ENCODE data around the gene HIF1A. TPM values are rescaled to one million over a fixed set of nuclear protein-coding genes. Genes with fewer than 3 reads are reported as not detected.

HIF1A gene
- total and polyA plus RNA-seq, 4 donors = 28.9 to 291 (median 191) TPM

DNA sequence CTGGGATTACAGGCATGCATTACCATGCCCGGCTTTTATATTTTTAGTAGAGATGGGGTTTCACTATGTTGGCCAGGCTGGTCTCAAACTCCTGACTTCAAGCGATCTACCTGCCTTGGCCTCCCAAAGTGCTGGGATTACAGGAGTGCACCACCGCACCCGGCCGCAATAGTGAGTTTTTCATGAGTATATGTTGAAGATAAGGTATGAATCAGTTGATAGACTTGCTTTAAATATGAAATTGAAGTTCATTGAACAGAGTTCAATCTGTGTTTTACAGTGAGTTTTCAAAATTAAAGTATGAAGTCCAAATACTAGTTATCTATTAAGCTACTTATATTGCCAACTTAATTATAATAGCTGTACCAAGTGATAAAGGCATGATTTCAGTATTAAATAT lies 102.0 kb downstream of the HIF1A start:
- ATAC-seq (ENCODE audit: insufficient read depth, low FRiP score) (no peak), DNase-seq (no peak)
- TF ChIP-seq, protein P1, sequence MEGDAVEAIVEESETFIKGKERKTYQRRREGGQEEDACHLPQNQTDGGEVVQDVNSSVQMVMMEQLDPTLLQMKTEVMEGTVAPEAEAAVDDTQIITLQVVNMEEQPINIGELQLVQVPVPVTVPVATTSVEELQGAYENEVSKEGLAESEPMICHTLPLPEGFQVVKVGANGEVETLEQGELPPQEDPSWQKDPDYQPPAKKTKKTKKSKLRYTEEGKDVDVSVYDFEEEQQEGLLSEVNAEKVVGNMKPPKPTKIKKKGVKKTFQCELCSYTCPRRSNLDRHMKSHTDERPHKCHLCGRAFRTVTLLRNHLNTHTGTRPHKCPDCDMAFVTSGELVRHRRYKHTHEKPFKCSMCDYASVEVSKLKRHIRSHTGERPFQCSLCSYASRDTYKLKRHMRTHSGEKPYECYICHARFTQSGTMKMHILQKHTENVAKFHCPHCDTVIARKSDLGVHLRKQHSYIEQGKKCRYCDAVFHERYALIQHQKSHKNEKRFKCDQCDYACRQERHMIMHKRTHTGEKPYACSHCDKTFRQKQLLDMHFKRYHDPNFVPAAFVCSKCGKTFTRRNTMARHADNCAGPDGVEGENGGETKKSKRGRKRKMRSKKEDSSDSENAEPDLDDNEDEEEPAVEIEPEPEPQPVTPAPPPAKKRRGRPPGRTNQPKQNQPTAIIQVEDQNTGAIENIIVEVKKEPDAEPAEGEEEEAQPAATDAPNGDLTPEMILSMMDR (IDR thresholded peaks at IDR 0.05; ENCODE audit: control extremely low read depth, extremely low read depth) = no peak
- Histone ChIP-seq H3K9ac (ENCODE audit: insufficient read depth in 1 of 2, low read length in 2 of 2) (no peak overlapping the region), H3K4me3 (no peak overlapping the region), H3K27me3 (ENCODE audit: control insufficient read depth in 3 of 3, insufficient read depth in 3 of 3, low read length in 2 of 3) (no peaks in the 10 kb centered on the region), H3K36me3 (ENCODE audit: control insufficient read depth in 4 of 4, insufficient read depth in 4 of 4, low read length in 4 of 4) (peaks cover 2 to 10% (median 4%) of the 10 kb centered on the region in 4 donors), H3K4me1 (ENCODE audit: control insufficient read depth in 5 of 5, insufficient read depth in 5 of 5, low read length in 5 of 5) (peaks cover 0 to 4% (median 0%) of the 10 kb centered on the region in 5 donors), H3K27ac (ENCODE audit: low read depth in 1 of 2, low read length in 1 of 2) (no peak overlapping the region), H3K9me3 (ENCODE audit: control insufficient read depth in 4 of 4, insufficient read depth in 3 of 4, low read length in 3 of 4) (no peaks in the 10 kb centered on the region)
- 96 to 97% methylated on average over 5 of the region's 5 CpGs for WGBS, 2 donors

Other genes with a start within 250 kb of the HIF1A start
- 1 to 10 TPM; 5.6 to 9.5 TPM for gene SNAPC1, start 66.9 kb downstream of the HIF1A start, total RNA-seq
- gene SNAPC1, start 66.9 kb downstream of the HIF1A start, polyA plus RNA-seq = 1 to 10 TPM; 4.2 to 8.0 TPM
- gene SYT16, start 117.2 kb downstream of the HIF1A start, total RNA-seq = 1 to 10 TPM in 1 of 2 donors, under 1 TPM in 1; 0.43 to 2.5 TPM
- gene SYT16, start 117.2 kb downstream of the HIF1A start, polyA plus RNA-seq = under 1 TPM in 1 of 2 donors, not detected in 1; under 0.01 TPM

Data from lung (tissue), 12 donors.